ENCODE measurements around the gene ZBTB43. TPM values are rescaled to one million over a fixed set of nuclear protein-coding genes. Genes with fewer than 3 reads are reported as not detected.

The ZBTB43 gene
- total and polyA plus RNA-seq, 10 donors = 1.4 to 19.2 (median 14.1) TPM

- 82 to 91% (median 86%) methylated on average over 6 of the region's 6 CpGs for WGBS, 5 donors
Measured at GRCh38 chr9:126851286-126851880, 46.5 kb downstream of the ZBTB43 start.

GRCh38 chr9:126852086-126852688 is 47.3 kb downstream of the ZBTB43 start:
- Histone ChIP-seq H3K27me3 (replicated peaks in 1 of 7) (peaks cover 0 to 51% (median 0%) of the 10 kb centered on the region in 7 donors), H3K9me3 (no peaks in the 10 kb centered on the region), H3K4me1 (no peaks in the 10 kb centered on the region), H3K27ac (no peak overlapping the region), H3K4me3 (no peak overlapping the region), H3K36me3 (no peaks in the 10 kb centered on the region)
- WGBS, 5 donors = 49 to 70% (median 60%) methylated on average over 3 of the region's 3 CpGs
- intact Hi-C loops (cut with DNase I; ENCODE audit: low total_unique reads) = no loop called here
- no peak for TF ChIP-seq CTCF (IDR thresholded peaks at IDR 0.05 in 8 of 11, conservative IDR thresholded peaks at IDR 0.05 in 3 of 11)
- no peak for TF ChIP-seq POLR2AphosphoS5 (IDR thresholded peaks at IDR 0.05)
- TF ChIP-seq POLR2A (IDR thresholded peaks at IDR 0.05) = no peak
- DNase-seq = no peak

More at GRCh38 chr9:126851286-126851880, 46.5 kb downstream of the ZBTB43 start:
- TF ChIP-seq CTCF (IDR thresholded peaks at IDR 0.05 in 8 of 11, conservative IDR thresholded peaks at IDR 0.05 in 3 of 11) (no peak), POLR2A (IDR thresholded peaks at IDR 0.05) (no peak), POLR2AphosphoS5 (IDR thresholded peaks at IDR 0.05) (no peak)
- Histone ChIP-seq H3K9me3 (no peaks in the 10 kb centered on the region), H3K36me3 (no peaks in the 10 kb centered on the region), H3K27me3 (replicated peaks in 1 of 7) (peaks cover 0 to 51% (median 0%) of the 10 kb centered on the region in 7 donors), H3K4me1 (no peaks in the 10 kb centered on the region), H3K4me3 (no peak overlapping the region), H3K27ac (no peak overlapping the region)
- intact Hi-C loops (cut with DNase I; ENCODE audit: low total_unique reads) = no loop called here
- DNase-seq = no peak

- H3K27me3 ChIP-seq (replicated peaks in 1 of 7) = peaks cover 0 to 51% (median 0%) of the 10 kb centered on the region in 7 donors
- H3K36me3 ChIP-seq = no peaks in the 10 kb centered on the region
- intact Hi-C loops (cut with DNase I; ENCODE audit: low total_unique reads) = no loop called here
- TF ChIP-seq POLR2A (IDR thresholded peaks at IDR 0.05) = no peak
- no peak for TF ChIP-seq POLR2AphosphoS5 (IDR thresholded peaks at IDR 0.05)
- TF ChIP-seq CTCF (IDR thresholded peaks at IDR 0.05 in 8 of 11, conservative IDR thresholded peaks at IDR 0.05 in 3 of 11) = no peak
- no peaks in the 10 kb centered on the region for H3K9me3 ChIP-seq
- no peaks in the 10 kb centered on the region for H3K4me1 ChIP-seq
- H3K4me3 ChIP-seq = no peak overlapping the region
- no peak overlapping the region for H3K27ac ChIP-seq
- DNase-seq = no peak
- WGBS, 5 donors = 88 to 97% (median 91%) methylated on average over 5 of the region's 5 CpGs
Measured at GRCh38 chr9:126853667-126854066, 48.8 kb downstream of the ZBTB43 start.

GRCh38 chr9:126854734-126855133 is 49.9 kb downstream of the ZBTB43 start:
- Histone ChIP-seq H3K27ac (no peak overlapping the region), H3K4me3 (no peak overlapping the region), H3K27me3 (replicated peaks in 1 of 7) (peaks cover 0 to 50% (median 0%) of the 10 kb centered on the region in 7 donors), H3K9me3 (no peaks in the 10 kb centered on the region), H3K4me1 (peaks cover 0 to 6% (median 3%) of the 10 kb centered on the region in 6 donors), H3K36me3 (no peaks in the 10 kb centered on the region)
- no peak for DNase-seq
- 40 to 83% (median 73%) methylated on average over 7 of the region's 7 CpGs for WGBS, 5 donors
- TF ChIP-seq POLR2AphosphoS5 (IDR thresholded peaks at IDR 0.05) (no peak), CTCF (IDR thresholded peaks at IDR 0.05 in 8 of 11, conservative IDR thresholded peaks at IDR 0.05 in 3 of 11) (no peak), POLR2A (IDR thresholded peaks at IDR 0.05) (no peak)
- intact Hi-C loops (cut with DNase I; ENCODE audit: low total_unique reads) = no loop called here

Data from spleen (tissue), 11 donors.